HG02852 (cell line): ENCODE results near the gene VIPR1.

Experiments
- ATAC-seq: cut with Tn5 transposase; IDR thresholded peaks from one replicate; pipeline ENCODE4 v1.9.1; 2021; ENCODE audit warnings: mild to moderate bottlenecking, moderate library complexity; ENCODE audit not compliant: unreplicated experiment

The VIPR1 gene, protein sequence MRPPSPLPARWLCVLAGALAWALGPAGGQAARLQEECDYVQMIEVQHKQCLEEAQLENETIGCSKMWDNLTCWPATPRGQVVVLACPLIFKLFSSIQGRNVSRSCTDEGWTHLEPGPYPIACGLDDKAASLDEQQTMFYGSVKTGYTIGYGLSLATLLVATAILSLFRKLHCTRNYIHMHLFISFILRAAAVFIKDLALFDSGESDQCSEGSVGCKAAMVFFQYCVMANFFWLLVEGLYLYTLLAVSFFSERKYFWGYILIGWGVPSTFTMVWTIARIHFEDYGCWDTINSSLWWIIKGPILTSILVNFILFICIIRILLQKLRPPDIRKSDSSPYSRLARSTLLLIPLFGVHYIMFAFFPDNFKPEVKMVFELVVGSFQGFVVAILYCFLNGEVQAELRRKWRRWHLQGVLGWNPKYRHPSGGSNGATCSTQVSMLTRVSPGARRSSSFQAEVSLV

DNA sequence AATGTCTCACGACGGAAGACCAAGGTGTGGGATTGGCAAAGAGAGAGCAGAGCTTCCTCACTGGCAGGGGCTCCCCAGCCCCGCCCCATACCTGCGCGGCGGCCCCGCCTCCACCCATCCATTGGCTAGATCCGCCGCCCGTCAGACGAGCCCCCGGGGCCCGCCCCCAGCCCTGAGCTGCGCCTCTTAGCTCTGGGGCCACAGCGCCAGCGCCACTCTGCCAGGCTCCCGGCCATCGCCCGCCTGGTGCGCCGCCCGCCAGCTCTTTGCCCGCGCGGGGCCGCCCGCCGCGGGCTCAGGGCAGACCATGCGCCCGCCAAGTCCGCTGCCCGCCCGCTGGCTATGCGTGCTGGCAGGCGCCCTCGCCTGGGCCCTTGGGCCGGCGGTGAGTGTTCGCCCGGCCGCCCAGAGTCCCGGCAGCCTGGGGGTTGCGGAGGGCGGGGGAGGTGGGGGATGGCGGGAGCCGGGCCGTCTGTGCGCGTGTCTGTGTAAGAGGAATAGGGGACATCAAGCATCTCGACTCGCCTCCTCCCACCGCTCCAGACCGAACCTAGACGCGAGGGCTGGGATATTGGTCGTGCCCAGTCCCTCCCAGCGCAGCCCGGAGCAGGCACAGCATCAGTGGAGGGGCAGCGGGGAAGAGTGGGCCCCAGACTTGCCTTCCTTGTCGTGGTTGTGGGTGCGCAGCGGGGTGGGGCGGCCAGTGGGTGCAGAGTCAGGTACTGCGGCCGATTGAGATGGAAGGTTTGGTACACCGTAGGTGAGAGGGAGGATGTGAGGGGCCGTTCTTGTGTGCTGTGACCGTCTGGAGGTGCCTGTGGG, at the start of gene VIPR1:
Gene VIPR1, plus strand, starts transcription at position 215 of the 822 bp plus-strand sequence. Its CDS starts 93 bp downstream, at position 308.
- ATAC-seq: peak; percentile 90

DNA sequence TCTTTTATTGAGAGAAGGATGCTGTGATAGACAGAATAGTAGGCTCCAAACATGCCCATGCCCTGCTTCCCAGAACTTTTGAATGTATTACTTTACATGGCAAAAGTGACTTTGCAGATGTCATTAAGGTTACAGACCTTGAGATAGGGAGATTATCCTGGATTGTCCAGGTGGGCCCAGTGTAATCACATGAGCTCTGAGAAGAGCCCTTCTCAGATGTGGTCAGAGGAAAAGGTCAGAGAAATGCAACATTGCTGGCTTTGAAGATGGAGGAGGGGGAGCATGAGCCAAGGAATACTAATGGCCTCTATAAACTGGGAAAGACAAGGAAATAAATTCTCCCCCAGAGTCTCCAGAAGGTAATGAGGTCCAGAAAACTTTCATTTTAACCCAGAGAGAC, 46.2 kb upstream of the VIPR1 start:
- ATAC-seq: no peak

DNA sequence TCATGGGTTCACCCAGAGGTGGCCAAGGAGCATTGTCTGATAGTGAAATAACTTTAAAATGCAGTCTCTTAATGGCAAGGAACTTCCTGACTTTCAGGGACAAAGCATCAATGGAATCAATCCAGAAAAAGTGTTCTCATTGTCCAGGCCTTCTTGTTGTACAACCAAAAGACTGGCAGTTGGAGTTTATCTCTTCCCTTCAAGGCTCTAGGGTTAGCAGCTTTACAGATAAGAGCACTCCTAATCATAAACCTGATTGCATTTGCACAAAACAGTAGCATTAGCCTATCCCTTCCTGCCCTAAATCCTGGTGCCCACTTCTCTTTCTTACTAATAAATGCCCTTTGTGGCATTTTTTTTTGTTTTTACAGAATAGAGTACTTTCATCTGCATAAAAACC, 43.3 kb upstream of the VIPR1 start:
- ATAC-seq: no peak

DNA sequence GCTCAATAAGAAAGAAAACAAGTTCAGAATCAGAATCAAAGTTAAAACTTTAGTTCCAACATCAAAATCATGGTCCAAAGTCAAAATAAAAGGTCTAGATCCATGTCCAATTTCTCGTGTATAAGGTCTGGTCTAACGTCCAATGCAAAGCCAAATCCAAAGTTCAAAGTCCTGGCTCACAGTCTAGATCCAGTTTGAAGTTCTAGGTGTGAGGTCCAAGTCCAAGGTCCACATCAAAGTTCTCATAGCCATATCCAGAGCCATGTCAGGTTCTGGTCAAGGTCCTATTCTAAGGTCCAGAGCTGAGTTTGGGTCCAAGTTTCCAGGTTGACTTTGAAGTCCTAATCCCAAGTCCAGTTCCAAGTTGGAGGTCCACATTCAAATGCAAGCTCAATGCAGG, 40.7 kb upstream of the VIPR1 start:
- no peak for ATAC-seq

DNA sequence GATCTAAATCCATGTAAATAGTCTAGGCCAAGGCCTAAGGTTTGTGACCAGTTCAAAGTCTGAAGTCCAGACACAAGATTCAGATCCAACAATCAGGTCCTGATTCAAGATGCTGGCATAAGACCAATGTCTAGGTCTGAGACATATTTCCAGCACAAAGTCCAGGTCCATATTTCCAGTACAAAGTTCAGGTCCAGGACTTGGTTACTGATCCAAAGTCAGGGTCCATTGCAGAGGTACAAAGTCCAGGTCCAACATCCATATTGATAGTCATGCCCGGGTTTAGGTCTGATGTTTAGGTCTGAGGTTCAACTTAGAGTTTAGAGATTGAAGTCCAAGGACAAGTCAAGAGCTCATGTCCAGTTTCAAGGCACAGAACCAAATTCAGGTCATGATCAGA, 39.4 kb upstream of the VIPR1 start:
- no peak for ATAC-seq

DNA sequence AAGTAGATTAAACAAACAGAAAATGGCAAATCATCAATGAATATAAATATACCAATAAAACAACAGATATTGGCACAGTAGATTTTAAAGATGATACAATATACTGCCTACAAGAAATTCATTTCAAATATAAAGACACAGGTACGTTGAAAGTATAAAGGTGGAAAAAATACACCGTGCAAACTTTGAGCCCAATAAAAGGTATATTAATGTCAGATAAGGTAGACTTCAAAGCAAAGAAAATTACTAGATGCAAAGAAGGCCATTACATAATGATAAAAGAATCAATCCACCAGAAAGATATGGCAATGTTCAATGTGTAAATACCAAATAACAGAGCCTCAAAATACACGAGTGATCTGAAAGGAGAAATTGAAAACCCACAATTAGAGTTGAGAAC, 34.3 kb upstream of the VIPR1 start:
- no peak for ATAC-seq

DNA sequence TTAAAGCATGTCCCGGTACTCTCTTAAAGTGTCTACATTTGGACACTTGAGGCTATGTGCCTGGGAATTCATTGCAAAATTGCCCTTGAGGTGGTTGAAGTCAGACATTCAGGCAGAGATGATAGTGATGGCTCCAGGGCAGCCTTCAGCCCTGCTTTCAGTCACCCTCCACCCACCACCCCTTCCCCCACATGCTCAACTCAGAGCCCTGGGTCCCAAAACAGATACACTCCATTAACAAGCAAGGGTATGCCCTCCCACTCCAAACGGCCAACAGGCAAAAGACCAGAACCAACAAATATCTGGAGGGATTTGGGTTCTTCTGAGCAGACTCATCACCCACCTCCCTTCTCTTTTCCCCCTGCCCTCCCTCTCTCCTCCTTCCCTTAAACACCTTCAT, 29.9 kb upstream of the VIPR1 start:
- no peak for ATAC-seq

DNA sequence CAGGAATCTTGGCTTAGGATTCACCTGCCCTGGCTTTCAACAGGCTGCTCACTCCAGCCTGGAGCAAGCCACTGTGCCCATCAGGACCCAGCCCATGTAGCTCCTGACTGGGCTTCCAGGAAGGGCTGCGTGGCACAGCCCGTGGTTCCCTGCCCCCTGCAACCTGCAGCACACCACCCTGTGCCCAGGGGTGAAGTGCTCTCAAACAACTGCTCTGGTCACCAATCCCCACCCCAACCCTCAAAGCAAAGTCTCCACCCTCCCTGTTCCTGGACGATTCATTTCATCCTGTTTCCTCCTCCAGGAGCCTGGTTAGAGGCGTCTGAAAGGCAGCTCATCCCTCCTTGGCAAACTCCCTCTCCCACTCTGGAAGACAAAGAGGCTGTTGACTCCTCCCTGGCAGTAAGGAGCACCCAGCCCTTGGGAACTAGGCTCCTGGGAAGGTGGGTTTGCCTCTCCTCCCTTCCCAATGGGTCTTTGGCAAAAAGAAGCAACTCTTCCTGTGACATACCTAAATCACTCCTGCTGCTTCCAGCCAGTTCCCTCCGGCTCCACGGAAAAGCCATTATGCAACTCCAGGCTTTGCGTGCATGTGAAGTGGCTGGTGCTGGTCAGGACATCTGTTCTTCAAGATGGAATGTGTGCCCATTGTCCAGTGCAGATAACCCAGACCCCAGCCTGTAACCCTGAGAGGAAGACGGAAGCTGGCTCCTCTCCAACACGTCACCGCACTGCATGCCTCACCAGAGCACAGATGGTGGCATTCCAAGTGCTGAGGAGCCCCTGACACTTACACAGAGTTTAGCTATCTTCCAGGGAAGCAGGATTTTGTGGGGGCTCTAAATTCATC, 29.1 kb upstream of the VIPR1 start:
- no peak for ATAC-seq

DNA sequence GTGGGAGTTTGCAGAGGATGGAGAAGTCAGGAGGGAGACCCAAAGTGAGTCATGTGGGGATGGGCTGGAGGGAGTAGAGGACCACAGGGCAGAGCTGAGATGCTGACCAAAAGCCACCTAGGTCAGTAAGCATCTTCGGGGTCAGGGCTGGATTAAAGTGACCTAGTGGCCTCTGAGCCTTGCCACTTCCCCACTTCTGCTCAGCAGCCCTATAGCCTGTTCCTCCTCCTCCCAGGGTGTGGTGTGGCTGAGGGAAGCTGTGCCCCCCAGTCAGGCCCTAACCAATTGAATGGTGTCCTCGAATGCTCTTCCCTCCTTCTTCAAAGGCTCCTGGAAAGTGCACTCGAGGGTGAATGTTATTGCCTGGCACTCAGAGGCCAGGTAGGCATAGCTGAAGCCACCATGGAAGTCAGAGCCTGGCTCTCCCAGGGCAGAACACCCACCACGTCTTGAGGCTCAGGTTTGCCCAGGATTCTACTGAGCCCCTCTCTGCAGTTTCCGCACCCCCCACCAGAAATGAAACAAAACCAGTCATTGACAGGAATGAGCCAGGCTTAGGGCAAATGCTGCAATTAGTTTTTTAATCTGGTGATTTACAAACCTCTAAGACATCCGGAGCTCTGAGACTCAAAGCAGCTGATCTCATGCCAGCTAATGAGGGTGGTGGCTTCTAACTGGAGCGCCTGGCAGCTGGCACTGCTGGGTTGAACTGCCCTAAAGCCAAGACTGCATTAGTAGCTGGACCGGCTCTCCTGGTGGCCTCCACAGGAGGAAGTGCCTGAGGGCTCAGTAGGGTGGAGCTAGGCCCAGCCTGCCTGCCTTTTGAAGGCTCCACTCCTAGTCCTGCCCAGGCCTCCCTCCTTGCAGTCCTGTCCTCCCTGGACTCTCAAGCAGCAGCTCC, 26.0 kb upstream of the VIPR1 start:
- ATAC-seq: no peak

DNA sequence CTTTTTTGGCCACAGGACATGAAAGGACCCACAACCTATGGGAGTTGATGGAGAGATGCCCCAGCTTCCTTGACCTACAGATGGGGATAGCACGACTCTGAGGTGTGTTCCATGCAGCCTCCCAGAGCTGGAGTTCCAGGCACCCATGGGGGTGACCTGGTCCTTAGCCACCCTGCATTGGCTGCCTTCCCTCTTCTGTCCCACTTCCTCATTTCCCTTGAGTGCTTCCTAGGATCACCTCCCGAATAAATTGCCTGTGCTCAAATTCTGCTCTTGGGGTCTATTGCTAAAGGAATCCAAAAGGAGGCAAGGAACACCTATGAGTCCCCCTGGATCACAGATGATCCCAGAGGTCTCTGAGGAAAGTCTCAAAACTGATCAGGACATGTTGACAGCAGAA, 24.7 kb upstream of the VIPR1 start:
- ATAC-seq: no peak

DNA sequence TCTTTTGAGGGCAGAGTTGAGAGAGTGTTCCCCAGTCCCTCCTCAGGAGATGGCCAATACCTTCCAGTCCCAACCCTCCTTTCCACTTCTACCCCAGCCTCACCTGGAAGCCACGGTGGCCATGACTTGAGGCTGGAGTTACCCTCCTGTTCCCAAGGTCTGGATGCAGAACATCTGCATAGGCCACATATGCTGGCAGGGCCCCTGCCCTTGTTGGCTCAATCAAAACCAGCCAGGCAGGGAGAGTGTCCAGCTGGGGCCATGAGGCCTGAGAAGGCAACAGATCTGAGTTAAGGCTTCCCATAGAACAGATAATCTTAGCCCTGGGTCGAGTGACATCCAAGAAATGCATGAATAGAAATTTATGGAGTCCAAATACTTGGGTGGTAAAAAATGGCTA, 23.6 kb upstream of the VIPR1 start:
- no peak for ATAC-seq

DNA sequence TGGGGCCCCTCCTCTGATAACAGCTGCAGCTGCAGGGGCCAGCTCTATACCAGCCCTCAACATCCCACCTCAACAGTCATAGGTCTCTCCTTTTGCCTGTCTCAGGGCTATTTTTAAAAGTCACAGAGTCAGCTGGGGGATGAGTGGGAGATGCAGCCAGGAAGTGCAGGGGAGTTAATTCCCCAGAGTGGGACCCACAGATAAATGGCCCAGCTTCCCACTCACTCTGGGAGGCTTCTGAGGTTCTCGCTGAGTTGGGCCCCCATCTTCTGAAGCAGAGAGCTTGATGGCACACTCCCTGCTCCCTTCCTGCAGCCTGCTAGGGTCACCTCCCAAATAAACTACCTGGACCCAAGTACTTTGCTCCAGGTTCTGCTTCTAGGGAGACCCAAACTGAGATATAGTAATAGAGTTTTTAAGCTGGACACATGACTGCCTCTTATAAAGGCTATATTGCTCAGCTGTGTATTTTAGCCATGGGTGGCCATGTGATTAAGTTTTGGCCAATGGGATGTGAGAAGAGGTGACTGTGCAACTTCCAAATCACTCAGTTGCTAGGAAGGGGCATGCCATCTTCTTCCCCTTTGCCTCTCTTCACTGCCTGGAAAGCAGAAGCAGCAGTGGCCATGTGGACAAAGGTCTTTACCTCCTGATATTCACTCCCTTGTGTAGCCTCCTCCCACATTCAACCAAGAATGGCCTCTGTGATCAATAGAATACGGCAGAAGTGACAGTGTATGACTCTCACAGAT, 15.5 kb upstream of the VIPR1 start:
- ATAC-seq: no peak

DNA sequence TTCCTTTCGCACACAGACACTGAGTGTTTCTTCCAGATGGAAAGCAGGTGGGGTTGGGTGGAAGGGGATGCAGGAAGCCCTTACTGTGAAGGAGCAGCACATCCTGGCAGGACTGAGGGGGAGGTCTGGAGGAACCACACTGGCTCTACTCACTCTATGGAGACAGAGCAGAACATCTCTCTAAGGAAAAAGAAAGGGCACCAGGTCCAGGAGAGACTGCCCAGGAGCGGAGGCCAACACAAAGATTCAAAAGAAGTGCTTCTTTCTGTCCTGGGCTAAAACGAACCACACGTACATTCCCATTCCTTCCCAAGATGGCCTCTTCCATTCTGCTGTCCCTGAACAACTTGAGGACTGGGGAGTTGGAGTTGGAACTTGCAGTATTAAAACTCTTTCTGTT, 13.8 kb upstream of the VIPR1 start:
- no peak for ATAC-seq

DNA sequence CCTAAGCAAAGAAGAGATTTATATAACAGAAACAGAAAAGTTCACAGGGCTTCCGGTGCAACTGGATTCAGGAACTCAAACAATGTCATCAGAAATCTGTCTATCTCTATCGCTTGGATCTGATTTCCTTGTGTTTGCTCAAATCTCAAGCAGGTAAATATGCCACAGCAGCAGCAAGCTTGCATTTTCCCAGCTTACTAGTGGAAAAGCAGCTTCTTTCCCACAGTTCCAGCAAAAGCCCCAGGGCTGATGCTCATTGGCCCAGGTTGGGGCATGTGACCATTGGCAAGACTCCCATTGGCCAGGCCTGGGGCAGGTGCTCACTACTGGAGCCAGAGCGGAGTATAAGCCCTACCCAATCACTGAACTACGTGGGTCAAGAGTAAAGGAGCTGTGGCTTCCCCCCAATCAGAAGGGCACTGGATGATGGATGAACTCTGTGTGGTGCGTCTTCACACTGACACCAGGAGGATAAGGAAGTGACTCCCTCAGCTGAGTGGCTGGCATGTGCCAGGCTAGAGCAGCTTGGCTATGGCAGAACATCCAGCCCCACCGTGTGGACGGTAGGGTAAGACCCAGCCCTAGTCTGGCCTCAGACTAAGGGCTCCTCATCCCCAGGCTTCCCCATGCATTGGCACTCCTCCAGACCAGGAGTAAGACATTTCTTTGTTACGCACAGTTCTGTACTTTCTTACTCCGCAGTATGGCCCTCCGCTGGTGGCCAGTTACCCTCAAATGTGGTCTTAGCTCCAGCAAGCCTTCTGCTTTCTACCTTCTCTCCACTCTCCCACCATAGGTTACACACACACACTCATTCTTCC, 13.1 kb upstream of the VIPR1 start:
- no peak for ATAC-seq

DNA sequence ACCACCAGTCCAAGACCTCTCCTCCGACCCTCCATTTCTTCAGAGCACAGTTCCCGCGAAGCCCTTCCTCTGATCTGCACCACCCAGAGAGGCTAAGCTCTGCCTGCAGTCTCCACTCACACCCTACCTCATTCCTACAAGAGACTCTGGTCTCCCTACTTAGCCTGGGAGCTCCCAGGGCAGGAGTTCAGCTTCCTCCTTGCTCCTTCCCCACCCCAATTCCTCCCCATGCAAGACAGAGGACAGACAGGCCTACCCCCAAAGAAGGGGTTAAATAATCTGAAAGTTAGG, 12.6 kb upstream of the VIPR1 start:
- peak; percentile 10 for ATAC-seq

DNA sequence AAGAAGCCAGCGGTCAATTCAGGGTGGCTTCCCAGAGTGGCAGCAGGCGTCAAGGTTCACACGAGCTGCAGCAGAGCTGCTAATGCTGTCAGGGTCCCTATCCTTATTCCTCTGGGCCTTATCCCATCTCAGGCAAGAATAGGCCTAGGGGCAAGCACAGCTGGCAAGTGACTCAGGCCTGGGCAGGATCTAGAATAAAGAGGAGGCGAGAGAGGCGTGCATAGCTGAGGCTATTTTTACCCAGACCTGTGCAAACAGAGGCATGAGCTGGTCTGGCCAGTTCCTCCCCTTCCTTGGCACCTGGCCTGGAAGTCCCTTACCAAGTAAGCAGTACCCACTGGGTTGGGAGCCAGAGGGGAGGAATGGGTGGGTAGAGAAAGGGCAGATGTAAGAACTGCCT, 12.2 kb upstream of the VIPR1 start:
- peak; percentile 99 for ATAC-seq

DNA sequence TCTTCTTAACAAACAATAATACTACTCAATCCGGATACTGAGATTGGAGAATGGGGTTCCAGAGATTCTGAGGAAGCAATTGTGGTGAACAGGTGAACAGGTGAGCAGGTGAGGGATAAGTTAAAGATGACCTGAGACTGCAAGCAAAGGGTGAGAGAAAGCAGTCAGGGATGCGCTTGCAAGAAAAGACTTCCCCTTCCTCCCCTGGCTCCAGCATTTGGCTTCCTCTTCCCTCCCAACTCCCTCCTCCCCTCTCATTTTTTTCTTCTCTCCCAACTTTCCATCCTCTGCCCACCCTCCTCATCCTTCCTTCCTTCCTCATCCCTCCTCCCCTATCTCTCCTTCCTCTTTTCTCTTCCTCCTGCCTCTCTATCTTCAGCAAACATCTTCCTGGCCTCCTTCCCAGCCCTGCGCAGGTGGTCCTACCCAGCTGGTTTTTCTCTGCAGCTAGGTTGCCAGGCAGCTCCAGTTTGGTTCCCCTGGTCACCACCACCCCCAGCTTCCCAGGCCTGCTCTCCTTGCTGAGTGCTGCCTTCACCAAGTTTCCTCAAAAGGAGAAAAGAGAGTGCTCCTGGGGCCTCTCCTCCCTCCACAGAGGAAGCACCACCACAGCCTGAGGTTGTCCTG, 10.4 kb upstream of the VIPR1 start:
- ATAC-seq: no peak

DNA sequence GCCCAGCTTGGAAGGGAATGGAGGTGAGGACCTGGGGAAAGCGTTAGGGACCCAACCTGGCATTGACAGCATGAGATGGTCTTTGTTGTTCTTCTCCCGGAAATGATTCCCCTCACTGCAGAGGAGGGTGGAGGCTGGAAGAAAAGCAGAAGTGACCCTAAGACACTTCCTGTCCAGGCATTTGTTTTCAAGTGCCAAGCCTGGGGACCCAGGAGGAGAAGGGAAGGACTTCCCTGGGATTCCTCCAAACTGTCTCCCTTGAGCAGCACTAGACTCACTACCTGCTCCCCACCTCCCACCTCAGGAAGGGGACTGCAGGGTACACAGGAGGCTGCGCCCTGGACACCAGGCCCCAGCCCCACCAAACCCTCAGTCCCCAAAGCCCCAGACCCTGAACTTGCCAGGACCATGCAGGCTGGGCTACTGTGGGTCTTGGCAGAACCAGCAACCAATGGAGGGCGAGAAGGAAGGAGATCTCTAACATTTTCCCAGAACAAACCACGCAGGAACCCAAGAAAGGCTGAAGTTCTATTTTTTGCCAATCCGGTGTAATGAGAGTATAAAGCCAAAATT, 9.8 kb upstream of the VIPR1 start:
- ATAC-seq: no peak
